NCI-H1436 (cell line): Measurements from ENCODE around the gene INAFM2.
A peak's percentile ranks its signal among the peaks of the same experiment; 100 is the strongest.

ENCODE experiments used
- DNase-seq: peaks from one replicate; lab custom pipeline; 2025; lab: John Stamatoyannopoulos, UW

The INAFM2 gene

GRCh38 chr15:40306908-40307307 lies 16.6 kb upstream of the INAFM2 start:
- DNase-seq: no peak

GRCh38 chr15:40307421-40308211 lies 15.9 kb upstream of the INAFM2 start, which contains the start of gene PLCB2:
Gene PLCB2 (minus strand): TSS chr15:40307935. CDS start chr15:40307672, 263 bp downstream.
- peak; percentile 16 for DNase-seq

GRCh38 chr15:40309344-40309862 lies 14.1 kb upstream of the INAFM2 start:
- DNase-seq: no peak

GRCh38 chr15:40310001-40310959 lies 13.2 kb upstream of the INAFM2 start:
- DNase-seq: peak; percentile 49

GRCh38 chr15:40310993-40311392 lies 12.5 kb upstream of the INAFM2 start:
- no peak for DNase-seq

GRCh38 chr15:40312370-40313158 lies 10.9 kb upstream of the INAFM2 start:
- DNase-seq: no peak

- DNase-seq: peak; percentile 63
Measured at GRCh38 chr15:40313531-40314398, 9.7 kb upstream of the INAFM2 start.

- no peak for DNase-seq
Measured at GRCh38 chr15:40314723-40315276, 8.7 kb upstream of the INAFM2 start.

GRCh38 chr15:40316931-40317330 lies 6.6 kb upstream of the INAFM2 start:
- DNase-seq: no peak

- DNase-seq: no peak
Measured at GRCh38 chr15:40317580-40317979, 5.9 kb upstream of the INAFM2 start.

- DNase-seq: no peak
Measured at GRCh38 chr15:40320409-40320808, 3.1 kb upstream of the INAFM2 start.

GRCh38 chr15:40320931-40321371 lies 2.5 kb upstream of the INAFM2 start:
- DNase-seq: peak; percentile 83

- DNase-seq: no peak
Measured at GRCh38 chr15:40322531-40323238, 807 bp upstream of the INAFM2 start.

GRCh38 chr15:40323953-40324937 lies 753 bp downstream of the INAFM2 start:
- no peak for DNase-seq

- DNase-seq: no peak
Measured at GRCh38 chr15:40325188-40325587, 1.7 kb downstream of the INAFM2 start.

GRCh38 chr15:40325700-40326099 lies 2.2 kb downstream of the INAFM2 start:
- DNase-seq: no peak

GRCh38 chr15:40327457-40327856 lies 4.0 kb downstream of the INAFM2 start:
- no peak for DNase-seq

- no peak for DNase-seq
Measured at GRCh38 chr15:40328176-40328575, 4.7 kb downstream of the INAFM2 start.
